T-helper 2 cell treated with Interferon-gamma antibody and Interleukin-4, amounts not matched to agents 5 μg/mL and 100 μg/mL, for 36 hours (primary cell): ENCODE data around the gene FERMT2.

Experiments used
- DNase-seq: peaks from one replicate; pipeline ENCODE4 v3.0.0; 2021; ENCODE audit warnings: low spot score
- H3K27ac Mint-ChIP-seq: one replicate; pipeline ENCODE4 v1.8.0; 2021; ENCODE audit warnings: mild to moderate bottlenecking, mixed read lengths
- H3K27me3 Mint-ChIP-seq: one replicate; pipeline ENCODE4 v1.8.0; 2021; ENCODE audit warnings: low read depth, mixed read lengths
- H3K36me3 Mint-ChIP-seq: one replicate; pipeline ENCODE4 v1.8.0; 2021; ENCODE audit warnings: low read depth, mixed read lengths
- H3K4me1 Mint-ChIP-seq: one replicate; pipeline ENCODE4 v1.8.0; 2021; ENCODE audit warnings: low read depth, mixed read lengths
- H3K4me3 Mint-ChIP-seq: one replicate; pipeline ENCODE4 v1.8.0; 2022; ENCODE audit warnings: mild to moderate bottlenecking, moderate library complexity, mixed read lengths
- H3K9me3 Mint-ChIP-seq: one replicate; pipeline ENCODE4 v1.8.0; 2021; ENCODE audit warnings: mixed read lengths

The FERMT2 gene

DNA sequence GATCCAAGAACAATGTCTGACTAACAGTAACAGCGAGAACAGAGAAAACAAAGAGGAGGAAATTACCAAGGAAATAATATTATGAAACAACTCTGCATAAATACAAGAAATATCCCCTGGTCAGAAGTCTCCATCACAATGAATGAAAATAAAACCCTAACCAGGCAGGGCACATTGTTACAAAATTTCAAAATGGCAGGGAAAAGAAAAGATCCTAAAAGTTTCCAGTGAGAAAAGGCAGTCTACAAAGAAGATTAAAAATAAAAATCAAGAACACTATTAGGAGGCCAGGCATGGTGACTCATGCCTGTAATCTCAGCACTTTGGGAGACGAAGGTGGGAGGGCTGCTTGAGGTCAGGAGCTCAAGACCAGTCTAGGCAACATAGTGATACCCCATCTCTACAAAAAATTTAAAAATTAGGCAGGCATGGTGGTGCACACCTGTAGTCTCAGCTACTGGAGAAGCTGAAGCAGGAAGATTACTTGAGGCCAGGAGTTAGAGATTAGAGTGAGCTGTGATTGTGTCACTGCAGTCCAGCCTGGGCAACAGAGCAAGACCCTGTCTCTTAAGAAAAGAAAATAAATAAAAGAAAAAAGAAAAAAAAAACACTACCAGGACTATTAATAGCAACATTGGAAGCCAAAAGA, 47.8 kb downstream of the FERMT2 start:
- DNase-seq = no peak
- Mint-ChIP-seq H3K36me3 (no peaks in the 10 kb centered on the region), H3K9me3 (no peaks in the 10 kb centered on the region), H3K4me1 (no peaks in the 10 kb centered on the region), H3K4me3 (no peak overlapping the region), H3K27ac (no peak overlapping the region), H3K27me3 (peaks cover 26% of the 10 kb centered on the region)

DNA sequence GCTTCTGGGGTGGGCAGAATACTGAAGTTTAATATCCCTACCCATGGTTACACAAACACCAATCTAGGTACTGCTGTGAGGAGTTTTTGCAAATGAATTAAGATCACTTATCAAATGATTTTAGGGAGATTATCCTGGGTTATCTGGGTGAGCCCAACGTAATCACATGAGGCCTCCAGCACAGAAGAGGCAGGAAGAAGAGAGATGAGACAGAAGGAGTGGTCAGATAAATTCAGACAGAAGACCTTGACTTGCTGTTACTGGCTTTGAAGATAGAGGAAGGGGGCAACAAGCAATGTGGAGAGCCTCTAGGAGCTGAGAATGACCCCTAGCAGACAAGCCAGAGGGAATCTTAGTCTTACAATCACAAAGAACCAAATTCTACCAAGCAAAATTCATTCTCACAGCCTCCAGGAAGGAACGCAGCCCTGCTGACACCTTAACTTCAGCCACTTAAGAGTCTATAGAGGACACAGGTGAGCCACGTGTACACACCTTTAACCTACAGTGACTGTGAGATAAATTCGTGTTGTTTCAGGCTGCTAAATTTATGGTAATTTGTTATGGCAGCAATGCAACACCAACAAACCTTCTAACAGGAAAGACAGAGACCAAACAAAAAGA, 49.4 kb downstream of the FERMT2 start:
- H3K4me3 Mint-ChIP-seq = no peak overlapping the region
- no peak for DNase-seq
- no peaks in the 10 kb centered on the region for H3K9me3 Mint-ChIP-seq
- no peaks in the 10 kb centered on the region for H3K36me3 Mint-ChIP-seq
- H3K4me1 Mint-ChIP-seq = no peaks in the 10 kb centered on the region
- H3K27me3 Mint-ChIP-seq = peaks cover 20% of the 10 kb centered on the region
- H3K27ac Mint-ChIP-seq = no peak overlapping the region

DNA sequence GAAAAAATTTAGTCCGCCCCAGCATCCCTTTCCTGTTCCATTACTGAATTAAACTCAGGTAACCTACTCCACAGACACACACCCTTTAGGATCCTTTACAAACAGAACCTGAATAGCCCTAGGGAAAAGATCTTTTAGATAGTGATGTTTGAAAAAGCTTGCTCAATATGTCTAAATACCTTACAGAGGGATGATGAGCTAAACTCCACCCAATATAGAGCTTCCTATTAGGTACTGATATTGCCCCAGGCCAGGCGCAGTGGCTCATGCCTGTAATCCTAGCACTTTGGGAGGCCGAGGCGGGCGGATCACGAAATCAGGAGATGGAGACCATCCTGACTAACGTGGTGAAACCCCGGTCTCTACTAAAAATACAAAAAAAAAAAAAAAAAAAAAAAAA, 50.1 kb downstream of the FERMT2 start:
- Mint-ChIP-seq H3K27me3 (peaks cover 14% of the 10 kb centered on the region), H3K9me3 (no peaks in the 10 kb centered on the region), H3K27ac (no peak overlapping the region), H3K36me3 (no peaks in the 10 kb centered on the region), H3K4me1 (no peaks in the 10 kb centered on the region), H3K4me3 (no peak overlapping the region)
- DNase-seq = no peak

DNA sequence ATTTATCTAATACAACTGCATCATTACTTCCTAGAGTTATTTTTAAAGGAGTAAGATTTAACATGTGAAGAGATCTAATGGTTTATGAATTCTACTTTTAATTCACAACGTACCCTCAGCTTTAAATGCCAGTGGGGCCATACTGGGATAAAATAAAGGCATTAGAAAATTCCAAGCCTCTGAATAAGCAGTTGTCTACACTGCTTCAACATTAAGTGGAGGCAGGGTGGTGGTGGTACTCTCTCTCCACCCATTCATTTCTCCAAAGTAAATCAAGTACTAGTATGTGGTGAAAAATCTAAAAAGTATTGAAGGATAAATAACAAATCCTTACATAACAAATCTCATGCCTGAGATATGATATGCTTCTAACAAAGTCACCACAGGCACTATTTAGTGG, 52.4 kb downstream of the FERMT2 start:
- Mint-ChIP-seq H3K36me3 (no peaks in the 10 kb centered on the region), H3K27me3 (peaks cover 6% of the 10 kb centered on the region), H3K27ac (no peak overlapping the region), H3K4me3 (no peak overlapping the region), H3K9me3 (no peaks in the 10 kb centered on the region), H3K4me1 (peaks cover 12% of the 10 kb centered on the region)
- no peak for DNase-seq

GRCh38 chr14:52895000-52895399, 55.9 kb downstream of the FERMT2 start:
- H3K27me3 Mint-ChIP-seq = peaks cover 7% of the 10 kb centered on the region
- peak overlapping the region; percentile 3 for H3K4me3 Mint-ChIP-seq
- peaks cover 12% of the 10 kb centered on the region for H3K4me1 Mint-ChIP-seq
- peak overlapping the region; percentile 3 for H3K27ac Mint-ChIP-seq
- no peaks in the 10 kb centered on the region for H3K36me3 Mint-ChIP-seq
- no peak for DNase-seq
- H3K9me3 Mint-ChIP-seq = no peaks in the 10 kb centered on the region

DNA sequence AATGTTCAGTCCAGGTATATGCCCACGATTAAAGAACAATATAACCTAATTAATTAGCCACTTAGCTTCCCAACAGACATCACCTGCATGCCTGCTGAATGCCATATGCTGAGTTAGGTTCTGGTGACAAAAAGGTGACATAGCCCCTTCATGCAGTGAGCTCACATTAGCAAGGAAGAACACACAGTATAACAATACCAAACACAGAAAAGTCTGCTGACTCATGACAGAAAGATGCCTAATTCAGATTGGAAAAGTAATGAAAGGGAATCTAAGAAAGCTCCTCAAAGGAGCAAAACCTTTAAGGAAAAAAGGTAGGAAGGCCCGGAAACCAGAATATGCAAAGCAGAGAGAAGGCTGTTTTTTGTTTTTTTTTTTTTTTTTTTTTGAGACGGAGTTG, 59.0 kb downstream of the FERMT2 start:
- DNase-seq = no peak
- H3K9me3 Mint-ChIP-seq = no peaks in the 10 kb centered on the region
- no peaks in the 10 kb centered on the region for H3K36me3 Mint-ChIP-seq
- peaks cover 7% of the 10 kb centered on the region for H3K27me3 Mint-ChIP-seq
- peaks cover 12% of the 10 kb centered on the region for H3K4me1 Mint-ChIP-seq
- H3K27ac Mint-ChIP-seq = no peak overlapping the region
- no peak overlapping the region for H3K4me3 Mint-ChIP-seq

- Mint-ChIP-seq H3K4me1 (peaks cover 2% of the 10 kb centered on the region), H3K27ac (no peak overlapping the region), H3K36me3 (no peaks in the 10 kb centered on the region), H3K9me3 (no peaks in the 10 kb centered on the region), H3K4me3 (no peak overlapping the region), H3K27me3 (peaks cover 7% of the 10 kb centered on the region)
- DNase-seq = no peak
Observed at GRCh38 chr14:52888839-52889838, 61.7 kb downstream of the FERMT2 start.

- H3K27ac Mint-ChIP-seq = no peak overlapping the region
- DNase-seq = no peak
- no peaks in the 10 kb centered on the region for H3K4me1 Mint-ChIP-seq
- H3K4me3 Mint-ChIP-seq = no peak overlapping the region
- no peaks in the 10 kb centered on the region for H3K36me3 Mint-ChIP-seq
- peaks cover 5% of the 10 kb centered on the region for H3K27me3 Mint-ChIP-seq
- H3K9me3 Mint-ChIP-seq = no peaks in the 10 kb centered on the region
Observed at GRCh38 chr14:52888159-52888558, 62.7 kb downstream of the FERMT2 start.

GRCh38 chr14:52885230-52885629, 65.6 kb downstream of the FERMT2 start:
- Mint-ChIP-seq H3K27me3 (peaks cover 8% of the 10 kb centered on the region), H3K9me3 (no peaks in the 10 kb centered on the region), H3K4me1 (no peaks in the 10 kb centered on the region), H3K27ac (no peak overlapping the region), H3K4me3 (no peak overlapping the region), H3K36me3 (no peaks in the 10 kb centered on the region)
- no peak for DNase-seq

DNA sequence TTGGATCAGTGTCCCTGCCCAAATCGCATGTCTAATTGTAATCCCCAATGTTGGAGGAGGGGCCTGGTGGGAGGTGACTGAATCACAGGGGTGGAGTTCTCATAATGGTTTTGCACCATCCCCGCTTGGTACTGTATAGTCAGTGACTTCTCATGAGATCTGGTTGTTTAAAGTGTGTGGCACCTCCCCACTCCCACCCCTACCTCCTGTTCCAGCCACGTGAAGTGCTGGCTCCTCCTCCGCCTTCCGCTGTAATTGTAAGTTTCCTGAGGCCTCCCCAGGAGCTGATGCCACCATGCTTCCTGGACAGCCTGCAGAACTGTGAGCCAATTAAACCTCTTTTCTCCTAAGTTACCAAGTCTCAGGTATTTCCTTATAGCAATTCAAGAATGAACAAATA, 67.2 kb downstream of the FERMT2 start:
- Mint-ChIP-seq H3K27me3 (peaks cover 8% of the 10 kb centered on the region), H3K36me3 (no peaks in the 10 kb centered on the region), H3K4me3 (no peak overlapping the region), H3K9me3 (no peaks in the 10 kb centered on the region), H3K27ac (no peak overlapping the region), H3K4me1 (no peaks in the 10 kb centered on the region)
- DNase-seq = no peak

- Mint-ChIP-seq H3K36me3 (no peaks in the 10 kb centered on the region), H3K9me3 (no peaks in the 10 kb centered on the region), H3K4me3 (no peak overlapping the region), H3K27ac (no peak overlapping the region), H3K27me3 (peaks cover 13% of the 10 kb centered on the region), H3K4me1 (no peaks in the 10 kb centered on the region)
- DNase-seq = no peak
Observed at GRCh38 chr14:52882824-52883223, 68.0 kb downstream of the FERMT2 start.

GRCh38 chr14:52879958-52880357, 70.9 kb downstream of the FERMT2 start:
- H3K4me1 Mint-ChIP-seq = no peaks in the 10 kb centered on the region
- no peaks in the 10 kb centered on the region for H3K9me3 Mint-ChIP-seq
- no peaks in the 10 kb centered on the region for H3K36me3 Mint-ChIP-seq
- no peak overlapping the region for H3K27ac Mint-ChIP-seq
- DNase-seq = no peak
- H3K4me3 Mint-ChIP-seq = no peak overlapping the region
- H3K27me3 Mint-ChIP-seq = peaks cover 18% of the 10 kb centered on the region

GRCh38 chr14:52878946-52879345, 71.9 kb downstream of the FERMT2 start:
- no peaks in the 10 kb centered on the region for H3K4me1 Mint-ChIP-seq
- H3K27ac Mint-ChIP-seq = no peak overlapping the region
- H3K36me3 Mint-ChIP-seq = no peaks in the 10 kb centered on the region
- no peaks in the 10 kb centered on the region for H3K9me3 Mint-ChIP-seq
- peaks cover 18% of the 10 kb centered on the region for H3K27me3 Mint-ChIP-seq
- no peak for DNase-seq
- H3K4me3 Mint-ChIP-seq = no peak overlapping the region

DNA sequence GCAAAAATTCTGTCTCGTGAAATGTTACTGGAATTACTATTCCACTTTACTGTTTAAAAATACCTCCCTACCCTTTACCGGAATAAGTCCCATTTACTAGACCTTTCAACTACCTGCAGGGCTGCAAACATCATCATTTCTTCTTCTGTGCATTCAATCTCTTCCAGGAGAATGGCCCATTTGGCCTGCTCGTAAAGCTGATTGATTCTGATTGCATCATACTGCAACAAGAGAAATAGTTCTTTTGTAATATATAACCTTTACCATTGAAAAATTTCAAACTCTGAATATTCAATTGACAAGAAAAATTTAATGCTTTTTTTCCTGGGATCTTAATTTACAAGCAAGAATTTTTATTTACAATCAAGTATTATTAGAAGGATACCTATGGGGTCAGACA, 72.4 kb downstream of the FERMT2 start:
- Mint-ChIP-seq H3K27me3 (peaks cover 18% of the 10 kb centered on the region), H3K9me3 (no peaks in the 10 kb centered on the region), H3K4me1 (no peaks in the 10 kb centered on the region), H3K27ac (no peak overlapping the region), H3K4me3 (no peak overlapping the region), H3K36me3 (no peaks in the 10 kb centered on the region)
- DNase-seq = no peak
